GM12873 (cell line): Measurements from ENCODE around the gene SHROOM3.

Source experiments
- CTCF ChIP-seq: IDR thresholded peaks from 2 replicates; pipeline ENCODE4 v1.5.1; 2012; ENCODE audit warnings: low read depth, mild to moderate bottlenecking, moderate library complexity, low read length, control low read depth; ENCODE audit not compliant: insufficient read depth; ENCODE audit errors: missing control alignments

SHROOM3 gene

GRCh38 chr4:76723924-76724323, 288.9 kb downstream of the SHROOM3 start:
- TF ChIP-seq CTCF, result no peak

GRCh38 chr4:76725039-76725438, 290.0 kb downstream of the SHROOM3 start:
- TF ChIP-seq CTCF, result no peak

- no peak for TF ChIP-seq CTCF
Observed at GRCh38 chr4:76726176-76726575, 291.1 kb downstream of the SHROOM3 start.

GRCh38 chr4:76726631-76727030, 291.6 kb downstream of the SHROOM3 start:
- no peak for TF ChIP-seq CTCF

GRCh38 chr4:76729460-76729859, 294.4 kb downstream of the SHROOM3 start:
- TF ChIP-seq CTCF, result no peak

- no peak for TF ChIP-seq CTCF
Observed at GRCh38 chr4:76729980-76730379, 295.0 kb downstream of the SHROOM3 start.

- TF ChIP-seq CTCF, result no peak
Observed at GRCh38 chr4:76732246-76732645, 297.2 kb downstream of the SHROOM3 start.

GRCh38 chr4:76733068-76733771, 298.2 kb downstream of the SHROOM3 start:
- TF ChIP-seq CTCF, result peak; percentile 31
